GM12865 (cell line): ENCODE results near the gene GPC3.

Experiments
- DNase-seq: peaks from one replicate; pipeline ENCODE4 v3.0.0; 2010; ENCODE audit warnings: low read depth
- H3K4me3 ChIP-seq: 2 replicates; pipeline ENCODE4 v1.5.1; 2011; ENCODE audit warnings: mild to moderate bottlenecking, low read depth, low read length, control low read depth
- TF ChIP-seq, protein P1 (sequence below): IDR thresholded peaks from 2 replicates; pipeline ENCODE4 v1.5.1; 2011; ENCODE audit warnings: low read length, control low read depth, low read depth, inconsistent platforms; ENCODE audit not compliant: insufficient read depth; ENCODE audit errors: missing control alignments

The GPC3 gene

DNA sequence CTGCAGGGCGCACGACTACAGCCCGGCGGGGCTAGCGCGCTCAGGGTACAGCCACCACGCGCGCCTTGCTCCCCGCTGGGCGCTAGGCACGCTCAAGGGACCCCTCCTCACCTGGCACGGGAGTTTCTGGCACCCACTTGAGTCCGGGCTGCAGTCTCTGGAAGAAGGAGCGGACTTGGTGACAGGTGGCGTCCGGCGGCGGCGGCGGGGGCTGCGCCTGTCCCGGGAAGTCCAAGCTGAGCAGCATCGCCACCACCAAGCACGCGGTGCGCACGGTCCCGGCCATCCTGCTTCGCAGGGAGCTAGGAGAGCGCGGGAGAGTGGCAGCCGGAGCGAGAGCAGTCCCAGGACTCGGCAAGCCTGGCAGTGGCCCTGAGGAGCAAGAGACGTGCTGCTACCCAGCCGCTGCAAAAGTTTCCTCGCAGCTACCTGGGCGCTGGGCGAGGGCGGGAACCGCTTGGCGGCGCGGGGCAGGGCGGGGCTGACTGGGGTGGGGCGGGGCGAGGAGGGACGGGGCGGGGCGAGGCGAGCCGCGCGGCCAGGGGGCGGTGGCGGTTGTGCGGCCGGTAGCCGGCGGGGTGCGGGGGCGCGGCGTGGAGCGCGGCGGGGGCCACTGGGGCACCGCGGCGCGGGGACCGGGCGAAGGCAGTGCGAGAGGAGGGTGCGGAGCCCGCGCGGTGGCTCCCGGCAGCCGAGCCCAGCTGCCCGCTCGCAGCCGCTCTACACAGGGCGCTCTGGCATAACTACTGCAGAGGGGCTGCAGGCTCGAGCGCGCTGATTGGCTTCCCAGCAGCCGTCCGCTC lies at the start of gene GPC3:
TSS of gene GPC3 (minus strand) at position 431 of the 803 bp plus-strand sequence.
- H3K4me3 ChIP-seq: no peak within 1 kb of the TSS
- no peak for DNase-seq

DNA sequence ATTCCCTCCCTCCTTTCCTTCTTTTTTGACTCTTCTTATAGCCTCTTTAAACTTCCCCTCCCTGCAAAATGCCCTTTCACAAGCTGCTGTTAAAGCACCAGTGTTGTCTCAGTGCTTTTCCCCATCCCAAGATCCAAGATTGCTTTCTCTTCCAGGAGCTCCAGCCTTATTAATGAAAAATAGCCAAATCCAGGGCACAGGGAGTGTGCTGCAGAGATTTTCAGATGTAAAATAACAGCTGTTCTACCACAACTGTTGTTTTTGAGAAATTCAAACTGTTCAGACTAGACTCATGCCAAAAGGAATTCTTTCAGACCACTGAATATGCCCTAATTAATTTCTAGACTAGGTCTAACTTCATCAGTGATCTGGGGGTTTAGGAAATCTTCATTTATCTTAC lies 47.0 kb upstream of the GPC3 start:
- H3K4me3 ChIP-seq: no peak overlapping the region
- DNase-seq: no peak
- TF ChIP-seq, protein P1, sequence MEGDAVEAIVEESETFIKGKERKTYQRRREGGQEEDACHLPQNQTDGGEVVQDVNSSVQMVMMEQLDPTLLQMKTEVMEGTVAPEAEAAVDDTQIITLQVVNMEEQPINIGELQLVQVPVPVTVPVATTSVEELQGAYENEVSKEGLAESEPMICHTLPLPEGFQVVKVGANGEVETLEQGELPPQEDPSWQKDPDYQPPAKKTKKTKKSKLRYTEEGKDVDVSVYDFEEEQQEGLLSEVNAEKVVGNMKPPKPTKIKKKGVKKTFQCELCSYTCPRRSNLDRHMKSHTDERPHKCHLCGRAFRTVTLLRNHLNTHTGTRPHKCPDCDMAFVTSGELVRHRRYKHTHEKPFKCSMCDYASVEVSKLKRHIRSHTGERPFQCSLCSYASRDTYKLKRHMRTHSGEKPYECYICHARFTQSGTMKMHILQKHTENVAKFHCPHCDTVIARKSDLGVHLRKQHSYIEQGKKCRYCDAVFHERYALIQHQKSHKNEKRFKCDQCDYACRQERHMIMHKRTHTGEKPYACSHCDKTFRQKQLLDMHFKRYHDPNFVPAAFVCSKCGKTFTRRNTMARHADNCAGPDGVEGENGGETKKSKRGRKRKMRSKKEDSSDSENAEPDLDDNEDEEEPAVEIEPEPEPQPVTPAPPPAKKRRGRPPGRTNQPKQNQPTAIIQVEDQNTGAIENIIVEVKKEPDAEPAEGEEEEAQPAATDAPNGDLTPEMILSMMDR: no peak

More for the DNA sequence above, at the start of gene GPC3:
- TF ChIP-seq, protein P1: no peak

DNA sequence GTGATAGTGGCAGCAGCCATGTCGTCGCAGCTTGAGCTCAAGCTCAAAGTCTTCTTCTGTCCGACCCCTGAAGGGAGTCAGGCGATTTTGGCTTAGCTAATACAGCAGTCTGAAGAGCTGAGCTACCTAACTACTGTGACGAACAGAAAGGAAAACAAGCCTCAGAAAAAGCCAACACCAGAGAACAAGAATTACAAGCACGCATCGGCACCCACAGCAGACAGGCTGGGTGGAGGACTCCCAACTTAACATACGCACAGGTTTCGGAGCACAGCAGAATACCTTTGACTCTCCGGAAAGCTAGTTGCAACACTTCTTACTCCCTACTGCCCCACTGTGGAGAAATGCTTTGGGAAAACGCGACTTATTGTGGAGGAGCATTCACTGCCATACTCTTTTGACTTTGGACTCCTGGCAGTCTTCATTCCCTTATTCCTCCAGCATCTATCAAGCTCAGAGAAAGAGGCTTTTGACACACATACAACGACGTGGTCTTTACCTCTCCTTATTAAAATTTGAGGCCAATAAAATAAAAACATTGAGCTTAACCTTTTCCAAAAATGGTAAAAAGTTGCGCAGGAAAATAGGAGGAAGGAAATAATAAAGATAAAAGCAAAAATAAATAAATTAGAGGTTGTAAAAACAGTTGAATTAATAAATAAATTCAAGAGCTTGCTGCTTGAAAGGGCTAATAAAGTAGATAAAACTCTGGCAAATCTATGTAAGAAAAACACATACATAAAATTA lies 41.3 kb upstream of the GPC3 start:
- TF ChIP-seq, protein P1: peak; percentile 24
- H3K4me3 ChIP-seq: no peak overlapping the region

DNA sequence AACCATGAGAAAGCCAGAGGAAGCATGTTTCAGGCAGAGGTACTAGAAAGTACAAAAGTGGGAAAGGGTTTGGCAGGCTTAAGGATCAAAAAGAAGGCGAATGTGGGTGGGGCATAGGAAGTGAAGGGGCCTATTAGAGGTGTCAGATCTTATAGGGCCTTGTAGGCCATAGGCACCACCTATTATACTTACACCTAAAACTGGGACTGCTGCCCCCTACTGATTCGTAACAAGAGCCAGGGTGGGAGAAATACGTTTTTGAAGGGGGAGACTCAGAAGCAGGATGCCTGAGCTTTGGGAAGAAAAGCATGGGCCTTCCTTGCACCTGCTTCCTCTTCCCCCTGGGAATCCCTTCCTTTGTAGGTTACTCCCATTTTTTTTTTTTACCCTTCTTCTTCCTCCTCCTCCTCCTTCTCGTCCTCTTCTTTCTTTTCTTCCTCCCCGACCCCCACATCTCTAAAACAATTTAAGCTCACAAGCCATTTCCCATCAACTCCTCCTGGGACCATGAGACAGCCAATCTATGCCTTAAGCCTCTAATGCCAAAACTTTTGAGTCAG lies 40.7 kb upstream of the GPC3 start:
- TF ChIP-seq, protein P1: no peak
- no peak for DNase-seq
- no peak overlapping the region for H3K4me3 ChIP-seq

More for the DNA sequence above, 41.3 kb upstream of the GPC3 start:
- DNase-seq: peak; percentile 19

DNA sequence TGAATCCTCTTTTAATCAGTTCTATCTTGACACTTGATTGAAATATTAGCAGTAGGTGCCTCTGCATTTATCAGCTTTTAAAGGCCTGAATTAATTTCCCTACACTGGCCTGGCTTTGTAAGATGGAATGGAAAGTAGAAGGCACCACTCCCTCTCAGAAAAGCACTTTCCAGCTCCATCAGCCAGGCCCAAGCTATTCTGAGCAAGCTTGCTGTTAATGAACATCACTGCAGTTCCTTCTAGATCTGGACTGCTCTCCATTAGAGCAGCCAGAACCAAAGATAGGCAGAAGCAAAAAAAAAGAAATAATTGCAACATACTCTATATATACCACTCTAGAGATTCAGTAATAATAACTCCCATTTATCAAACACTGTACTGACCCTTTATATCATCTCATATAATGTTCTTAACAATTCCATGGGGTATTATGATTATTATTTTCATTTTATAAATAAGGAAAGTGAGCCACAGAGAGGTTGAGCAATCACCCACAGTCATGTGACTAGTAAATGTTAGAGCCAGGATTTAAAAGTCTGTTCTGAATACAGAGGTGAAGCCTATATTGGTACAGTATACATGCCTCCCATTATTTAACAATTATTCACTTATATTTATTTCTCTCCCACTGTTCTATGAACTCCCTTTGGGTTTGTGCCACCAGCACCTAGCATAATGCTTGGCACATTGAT lies 39.4 kb upstream of the GPC3 start:
- no peak for DNase-seq
- TF ChIP-seq, protein P1: no peak
- no peak overlapping the region for H3K4me3 ChIP-seq

DNA sequence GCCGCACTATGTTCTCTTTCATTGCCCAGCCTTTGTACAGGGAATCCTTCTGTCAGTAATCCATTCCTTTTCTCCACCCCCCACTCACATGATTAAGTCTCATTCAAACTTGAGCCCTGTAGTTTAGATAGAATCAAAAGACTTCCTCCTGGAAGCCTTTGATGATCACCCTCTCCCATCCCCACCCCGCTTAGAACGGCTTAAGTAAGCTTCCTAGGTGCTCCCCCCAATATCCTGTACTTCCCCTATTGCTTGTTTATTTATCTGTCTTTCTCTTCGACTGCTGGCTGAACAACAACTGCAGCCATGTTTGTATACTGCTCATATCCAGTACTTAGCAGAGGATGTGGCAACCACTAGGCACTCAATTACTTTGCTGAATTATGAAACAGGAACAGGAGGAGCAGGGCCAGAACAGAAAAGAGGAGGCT lies 38.5 kb upstream of the GPC3 start:
- TF ChIP-seq, protein P1: no peak
- DNase-seq: no peak
- H3K4me3 ChIP-seq: no peak overlapping the region
